MG63 (cell line): ENCODE results near the gene FOXN3. TPM values are rescaled to one million over a fixed set of nuclear protein-coding genes. Genes with fewer than 3 reads are reported as not detected.

Experiments used
- DNase-seq: peaks from one replicate; pipeline ENCODE4 v3.0.0-alpha.2; 2020
- H3K27me3 ChIP-seq: fragments of 250-450 bp; sonication (Bioruptor Pico); 2 replicates; pipeline ENCODE4 v1.5.1; 2020; ENCODE audit warnings: mild to moderate bottlenecking, moderate library complexity
- H3K36me3 ChIP-seq: fragments of 250-450 bp; sonication (Bioruptor Pico); 2 replicates; pipeline ENCODE4 v1.5.1; 2020; ENCODE audit warnings: mild to moderate bottlenecking, moderate library complexity
- H3K4me3 ChIP-seq: fragments of 250-450 bp; sonication (Bioruptor Pico); 2 replicates; pipeline ENCODE4 v1.5.1; 2020; ENCODE audit warnings: mild to moderate bottlenecking, moderate library complexity
- H3K9me3 ChIP-seq: fragments of 250-450 bp; sonication (Bioruptor Pico); 2 replicates; pipeline ENCODE4 v1.5.1; 2020; ENCODE audit warnings: mild to moderate bottlenecking, moderate library complexity
- total RNA-seq: library from RNA; depleted of rRNA; stranded (reverse); fragments of >200 nt; shearing (Covaris generic); gene quantifications from 2 replicates; pipeline ENCODE4 v1.2.3, GENCODE V29; 2014; ENCODE audit warnings: low replicate concordance

FOXN3 gene
- total RNA-seq, 1 experiment from 2014 or later: 1.4 TPM

GRCh38 chr14:89342049-89342448, 75.0 kb downstream of the FOXN3 start:
- H3K9me3 ChIP-seq: no peaks in the 10 kb centered on the region
- no peaks in the 10 kb centered on the region for H3K27me3 ChIP-seq
- no peaks in the 10 kb centered on the region for H3K36me3 ChIP-seq
- H3K4me3 ChIP-seq: no peak overlapping the region
- DNase-seq: no peak

GRCh38 chr14:89340200-89341181, 76.5 kb downstream of the FOXN3 start:
- Histone ChIP-seq H3K4me3 (no peak overlapping the region), H3K27me3 (no peaks in the 10 kb centered on the region), H3K9me3 (no peaks in the 10 kb centered on the region), H3K36me3 (no peaks in the 10 kb centered on the region)
- no peak for DNase-seq

- no peaks in the 10 kb centered on the region for H3K9me3 ChIP-seq
- no peak for DNase-seq
- H3K27me3 ChIP-seq: no peaks in the 10 kb centered on the region
- no peaks in the 10 kb centered on the region for H3K36me3 ChIP-seq
- no peak overlapping the region for H3K4me3 ChIP-seq
These were observed 77.5 kb downstream of the FOXN3 start for GRCh38 chr14:89339579-89339978.

- H3K4me3 ChIP-seq: no peak overlapping the region
- H3K36me3 ChIP-seq: no peaks in the 10 kb centered on the region
- H3K9me3 ChIP-seq: no peaks in the 10 kb centered on the region
- DNase-seq: no peak
- H3K27me3 ChIP-seq: no peaks in the 10 kb centered on the region
These were observed 77.9 kb downstream of the FOXN3 start for GRCh38 chr14:89339158-89339557.

GRCh38 chr14:89336338-89336737, 80.7 kb downstream of the FOXN3 start:
- no peak for DNase-seq
- no peak overlapping the region for H3K4me3 ChIP-seq
- no peaks in the 10 kb centered on the region for H3K9me3 ChIP-seq
- H3K27me3 ChIP-seq: no peaks in the 10 kb centered on the region
- no peaks in the 10 kb centered on the region for H3K36me3 ChIP-seq

- H3K36me3 ChIP-seq: no peaks in the 10 kb centered on the region
- no peak for DNase-seq
These were observed 85.0 kb downstream of the FOXN3 start for GRCh38 chr14:89332031-89332430.

GRCh38 chr14:89331398-89331797, 85.6 kb downstream of the FOXN3 start:
- no peaks in the 10 kb centered on the region for H3K27me3 ChIP-seq
- no peaks in the 10 kb centered on the region for H3K36me3 ChIP-seq
- H3K9me3 ChIP-seq: no peaks in the 10 kb centered on the region
- DNase-seq: no peak
- H3K4me3 ChIP-seq: no peak overlapping the region

More at GRCh38 chr14:89332031-89332430, 85.0 kb downstream of the FOXN3 start:
- H3K4me3 ChIP-seq: no peak overlapping the region
- no peaks in the 10 kb centered on the region for H3K9me3 ChIP-seq
- no peaks in the 10 kb centered on the region for H3K27me3 ChIP-seq

- H3K9me3 ChIP-seq: no peaks in the 10 kb centered on the region
- H3K36me3 ChIP-seq: no peaks in the 10 kb centered on the region
- no peaks in the 10 kb centered on the region for H3K27me3 ChIP-seq
- peak; percentile 54 for DNase-seq
- H3K4me3 ChIP-seq: no peak overlapping the region
These were observed 86.6 kb downstream of the FOXN3 start for GRCh38 chr14:89330236-89331002.

GRCh38 chr14:89327771-89328212, 89.2 kb downstream of the FOXN3 start:
- no peaks in the 10 kb centered on the region for H3K9me3 ChIP-seq
- H3K27me3 ChIP-seq: no peaks in the 10 kb centered on the region
- no peak for DNase-seq
- no peaks in the 10 kb centered on the region for H3K36me3 ChIP-seq
- H3K4me3 ChIP-seq: no peak overlapping the region

GRCh38 chr14:89325959-89326358, 91.1 kb downstream of the FOXN3 start:
- Histone ChIP-seq H3K36me3 (no peaks in the 10 kb centered on the region), H3K9me3 (no peaks in the 10 kb centered on the region), H3K4me3 (no peak overlapping the region), H3K27me3 (no peaks in the 10 kb centered on the region)
- DNase-seq: no peak

GRCh38 chr14:89325299-89325883, 91.6 kb downstream of the FOXN3 start:
- Histone ChIP-seq H3K4me3 (no peak overlapping the region), H3K27me3 (no peaks in the 10 kb centered on the region), H3K9me3 (no peaks in the 10 kb centered on the region), H3K36me3 (no peaks in the 10 kb centered on the region)
- no peak for DNase-seq

GRCh38 chr14:89324501-89325298, 92.3 kb downstream of the FOXN3 start:
- H3K27me3 ChIP-seq: no peaks in the 10 kb centered on the region
- H3K9me3 ChIP-seq: no peaks in the 10 kb centered on the region
- DNase-seq: no peak
- H3K36me3 ChIP-seq: no peaks in the 10 kb centered on the region
- H3K4me3 ChIP-seq: no peak overlapping the region

- no peak for DNase-seq
- no peaks in the 10 kb centered on the region for H3K36me3 ChIP-seq
These were observed 96.5 kb downstream of the FOXN3 start for GRCh38 chr14:89320381-89321000.

GRCh38 chr14:89319687-89320086, 97.3 kb downstream of the FOXN3 start:
- Histone ChIP-seq H3K4me3 (no peak overlapping the region), H3K9me3 (no peaks in the 10 kb centered on the region)
- DNase-seq: no peak

More at GRCh38 chr14:89320381-89321000, 96.5 kb downstream of the FOXN3 start:
- no peaks in the 10 kb centered on the region for H3K27me3 ChIP-seq
- H3K9me3 ChIP-seq: no peaks in the 10 kb centered on the region
- no peak overlapping the region for H3K4me3 ChIP-seq

GRCh38 chr14:89317051-89317691, 99.9 kb downstream of the FOXN3 start:
- no peaks in the 10 kb centered on the region for H3K9me3 ChIP-seq
- no peaks in the 10 kb centered on the region for H3K36me3 ChIP-seq
- no peaks in the 10 kb centered on the region for H3K27me3 ChIP-seq
- H3K4me3 ChIP-seq: no peak overlapping the region
- no peak for DNase-seq

More at GRCh38 chr14:89319687-89320086, 97.3 kb downstream of the FOXN3 start:
- Histone ChIP-seq H3K27me3 (no peaks in the 10 kb centered on the region), H3K36me3 (no peaks in the 10 kb centered on the region)
